Adipose tissue (tissue), 3 donors: Measurements from ENCODE around the gene ATXN2. TPM values are rescaled to one million over a fixed set of nuclear protein-coding genes. Genes with fewer than 3 reads are reported as not detected.
"Not testable (repeated sequence)": the region's sequence is repeated elsewhere in the genome, so short reads cannot be mapped to it uniquely, and the experiment has no call there.

ENCODE experiments used
- H3K27ac ChIP-seq: one replicate; pipeline ENCODE4 v1.5.1; 2013; ENCODE audit warnings: low read depth, low read length
- WGBS, 3 donors: extraction: QIAGEN DNeasy Blood & Tissue Kit; methylation state at CpG; one replicate each; pipeline ENCODE4 v1.1.7; 2013; 5-methylcytosine and 5-hydroxymethylcytosine counted together
- polyA plus RNA-seq, 3 donors: library from polyadenylated mRNA; stranded (reverse); fragments of 200-250 nt; gene quantifications; one replicate each; pipeline ENCODE4 v1.2.3, GENCODE V29; 2013
- donor health status: healthy with polysubstance abuse.
- donor health status: Bipolar disorder and iron deficiency.
- donor health status: healthy.

ATXN2 gene, protein sequence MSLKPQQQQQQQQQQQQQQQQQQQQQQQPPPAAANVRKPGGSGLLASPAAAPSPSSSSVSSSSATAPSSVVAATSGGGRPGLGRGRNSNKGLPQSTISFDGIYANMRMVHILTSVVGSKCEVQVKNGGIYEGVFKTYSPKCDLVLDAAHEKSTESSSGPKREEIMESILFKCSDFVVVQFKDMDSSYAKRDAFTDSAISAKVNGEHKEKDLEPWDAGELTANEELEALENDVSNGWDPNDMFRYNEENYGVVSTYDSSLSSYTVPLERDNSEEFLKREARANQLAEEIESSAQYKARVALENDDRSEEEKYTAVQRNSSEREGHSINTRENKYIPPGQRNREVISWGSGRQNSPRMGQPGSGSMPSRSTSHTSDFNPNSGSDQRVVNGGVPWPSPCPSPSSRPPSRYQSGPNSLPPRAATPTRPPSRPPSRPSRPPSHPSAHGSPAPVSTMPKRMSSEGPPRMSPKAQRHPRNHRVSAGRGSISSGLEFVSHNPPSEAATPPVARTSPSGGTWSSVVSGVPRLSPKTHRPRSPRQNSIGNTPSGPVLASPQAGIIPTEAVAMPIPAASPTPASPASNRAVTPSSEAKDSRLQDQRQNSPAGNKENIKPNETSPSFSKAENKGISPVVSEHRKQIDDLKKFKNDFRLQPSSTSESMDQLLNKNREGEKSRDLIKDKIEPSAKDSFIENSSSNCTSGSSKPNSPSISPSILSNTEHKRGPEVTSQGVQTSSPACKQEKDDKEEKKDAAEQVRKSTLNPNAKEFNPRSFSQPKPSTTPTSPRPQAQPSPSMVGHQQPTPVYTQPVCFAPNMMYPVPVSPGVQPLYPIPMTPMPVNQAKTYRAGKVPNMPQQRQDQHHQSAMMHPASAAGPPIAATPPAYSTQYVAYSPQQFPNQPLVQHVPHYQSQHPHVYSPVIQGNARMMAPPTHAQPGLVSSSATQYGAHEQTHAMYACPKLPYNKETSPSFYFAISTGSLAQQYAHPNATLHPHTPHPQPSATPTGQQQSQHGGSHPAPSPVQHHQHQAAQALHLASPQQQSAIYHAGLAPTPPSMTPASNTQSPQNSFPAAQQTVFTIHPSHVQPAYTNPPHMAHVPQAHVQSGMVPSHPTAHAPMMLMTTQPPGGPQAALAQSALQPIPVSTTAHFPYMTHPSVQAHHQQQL
- polyA plus RNA-seq, result 10 to 100 TPM; 10.6 to 24.7 (median 19.9) TPM

DNA sequence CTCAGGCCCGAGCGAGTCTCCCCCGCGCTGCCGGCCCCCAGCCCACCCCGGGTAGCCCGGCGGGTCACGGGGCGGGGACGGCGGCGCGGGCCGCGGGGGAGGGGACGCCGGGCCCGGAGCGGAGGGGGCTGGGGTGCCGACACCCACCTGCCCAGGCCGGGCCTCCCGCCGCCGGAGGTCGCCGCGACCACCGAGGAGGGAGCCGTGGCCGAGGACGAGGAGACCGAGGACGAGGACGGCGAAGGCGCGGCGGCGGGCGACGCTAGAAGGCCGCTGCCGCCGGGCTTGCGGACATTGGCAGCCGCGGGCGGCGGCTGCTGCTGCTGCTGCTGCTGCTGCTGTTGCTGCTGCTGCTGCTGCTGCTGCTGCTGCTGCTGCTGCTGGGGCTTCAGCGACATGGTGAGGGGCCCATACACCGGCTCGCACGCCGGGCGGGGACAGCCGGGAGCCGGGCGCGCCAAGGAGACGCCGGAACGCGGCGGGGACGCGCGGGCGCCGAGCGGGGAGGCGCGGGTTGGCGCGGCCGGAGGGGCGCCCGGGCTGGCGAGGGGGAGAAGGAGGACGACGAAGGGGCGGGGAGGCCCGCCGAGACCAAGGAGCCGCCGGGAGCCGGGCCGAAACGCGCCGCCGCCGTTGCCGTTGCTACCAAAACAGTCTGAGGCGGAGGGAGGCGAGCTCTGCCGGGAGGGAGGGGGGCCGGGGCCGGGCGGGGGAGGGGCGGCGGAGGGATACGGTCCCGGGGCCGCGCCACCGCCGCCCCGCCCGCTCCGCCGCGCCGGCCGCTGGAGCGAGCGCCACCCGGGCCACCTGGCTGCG, at the start of gene ATXN2:
TSS of gene ATXN2 (minus strand) at position 679 of the 816 bp plus-strand sequence. CDS start at position 398, 281 bp downstream.
- peak within 1 kb of the TSS; percentile 71 for H3K27ac ChIP-seq
- WGBS, 3 donors, result 0 to 1% (median 0%) methylated on average over 29 to 119 of the region's 119 CpGs

DNA sequence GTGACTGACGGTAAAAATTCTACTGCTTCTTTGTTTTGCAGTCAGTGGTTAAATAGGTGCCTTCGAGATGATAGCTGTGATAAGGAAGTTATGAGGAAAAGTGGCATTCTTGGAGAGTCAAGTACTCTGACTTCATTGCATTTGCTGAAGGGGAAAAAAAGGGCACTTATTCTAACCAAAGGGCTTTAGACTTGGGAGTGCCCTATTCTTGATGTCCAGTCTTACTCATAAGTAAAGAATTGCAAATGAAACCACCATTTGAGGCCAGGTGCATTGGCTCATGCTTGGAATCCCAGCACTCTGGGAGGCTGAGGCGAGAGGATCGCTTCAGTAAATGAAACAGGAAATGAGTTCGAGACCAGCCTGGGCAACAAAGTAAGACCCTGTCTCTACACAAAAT, 46.3 kb upstream of the ATXN2 start:
- WGBS, 3 donors, result 94 to 95% (median 94%) methylated on average over 5 of the region's 5 CpGs
- no peak overlapping the region for H3K27ac ChIP-seq

DNA sequence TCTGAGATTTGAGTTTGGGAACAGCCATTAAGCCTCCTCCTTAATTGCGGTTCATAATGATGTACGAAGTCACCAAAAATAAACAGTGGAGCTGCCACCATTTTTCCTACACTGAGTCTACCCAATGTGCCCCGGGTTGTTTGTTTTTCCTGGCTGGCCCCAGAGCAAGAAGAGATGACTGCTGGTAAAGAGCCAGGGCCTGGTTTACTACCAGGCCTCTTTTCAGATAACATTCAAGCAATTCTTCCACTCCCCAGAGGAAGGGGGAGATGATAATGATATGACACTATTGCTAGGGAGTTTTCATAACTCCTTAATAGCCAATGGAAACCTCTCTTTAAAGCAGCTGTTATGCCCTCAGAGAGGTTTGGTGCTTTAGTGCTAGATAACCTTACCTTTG, 44.3 kb upstream of the ATXN2 start:
- H3K27ac ChIP-seq, result no peak overlapping the region
- 29 to 69% (median 68%) methylated on average over 3 of the region's 3 CpGs for WGBS, 3 donors

DNA sequence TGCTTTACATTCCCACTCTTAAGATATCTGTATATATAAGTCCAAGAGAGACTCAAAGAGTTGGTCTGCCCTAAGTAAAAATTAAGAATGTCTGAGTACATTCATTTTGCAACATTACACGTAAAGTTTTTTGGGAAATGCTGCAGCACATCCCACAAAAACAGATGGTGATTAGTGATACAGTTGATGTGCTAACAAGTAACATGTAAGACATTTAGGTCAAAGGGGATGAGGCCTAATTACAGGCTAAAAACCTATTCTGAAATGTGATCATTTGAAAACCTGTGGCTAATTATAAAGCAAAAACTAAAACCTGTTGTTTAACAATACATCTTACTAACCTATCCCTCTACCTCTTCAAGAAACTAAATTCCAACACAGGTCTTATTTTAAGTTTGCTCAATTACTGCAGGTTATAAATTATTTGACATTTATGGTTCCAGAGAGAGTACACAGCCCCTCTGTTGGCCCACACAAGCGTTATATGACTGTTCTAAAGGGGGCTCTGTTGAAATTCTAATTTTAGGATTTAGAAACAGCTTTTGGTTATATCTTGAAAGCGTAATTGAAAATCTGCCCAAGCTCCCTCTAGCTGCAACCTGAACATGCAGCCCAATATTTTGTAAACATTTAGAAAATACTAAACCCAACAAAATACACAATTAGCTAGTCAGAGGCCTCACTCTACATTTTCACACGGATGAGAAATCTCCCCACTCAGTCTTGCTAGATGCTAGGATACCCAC, 43.7 kb upstream of the ATXN2 start:
- 57 to 77% (median 61%) methylated on average over 4 of the region's 4 CpGs for WGBS, 3 donors

DNA sequence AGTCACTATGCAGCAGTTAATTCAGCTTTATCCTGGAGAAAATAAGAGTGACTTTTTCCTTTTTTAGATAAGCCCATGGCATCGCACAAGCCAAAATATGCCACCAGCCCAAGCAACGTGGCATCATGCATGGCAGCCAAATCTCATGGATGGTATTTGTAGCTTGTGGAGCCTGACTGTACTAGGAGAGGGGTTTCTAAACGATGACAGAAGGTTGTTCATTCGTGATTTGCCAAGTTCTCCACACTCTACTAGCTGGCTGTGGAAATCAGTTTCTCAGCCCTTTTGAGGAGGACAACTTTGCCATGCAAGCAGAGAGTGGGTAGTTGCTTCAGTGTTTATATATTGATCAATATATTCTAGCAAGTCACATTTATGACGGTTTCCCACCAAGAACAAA, 41.4 kb upstream of the ATXN2 start:
- no peak overlapping the region for H3K27ac ChIP-seq
- 88 to 93% (median 89%) methylated on average over 5 of the region's 5 CpGs for WGBS, 3 donors

More for the DNA sequence above, 43.7 kb upstream of the ATXN2 start:
- H3K27ac ChIP-seq, result no peak overlapping the region

DNA sequence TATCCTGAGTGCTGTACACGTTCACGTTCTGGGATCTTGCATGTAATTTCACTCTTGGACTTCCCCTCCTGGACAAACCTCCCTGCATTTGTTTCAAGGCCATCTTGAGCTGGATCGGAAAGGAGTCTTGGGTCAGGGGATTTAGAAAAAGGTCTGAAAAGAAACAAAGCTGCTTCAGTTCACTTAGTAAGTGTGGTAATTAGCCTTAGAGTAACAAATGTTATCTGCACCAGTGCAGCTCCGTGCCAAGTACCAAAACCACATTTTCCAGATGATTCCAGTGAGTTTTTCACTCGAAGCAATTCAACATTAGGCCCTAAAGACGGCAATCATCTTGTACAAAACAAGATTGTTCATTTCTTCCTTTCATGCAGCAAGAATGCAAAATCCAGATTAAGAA, 39.4 kb upstream of the ATXN2 start:
- no peak overlapping the region for H3K27ac ChIP-seq
- WGBS, 3 donors, result 61 to 70% (median 69%) methylated on average over 6 of the region's 6 CpGs

DNA sequence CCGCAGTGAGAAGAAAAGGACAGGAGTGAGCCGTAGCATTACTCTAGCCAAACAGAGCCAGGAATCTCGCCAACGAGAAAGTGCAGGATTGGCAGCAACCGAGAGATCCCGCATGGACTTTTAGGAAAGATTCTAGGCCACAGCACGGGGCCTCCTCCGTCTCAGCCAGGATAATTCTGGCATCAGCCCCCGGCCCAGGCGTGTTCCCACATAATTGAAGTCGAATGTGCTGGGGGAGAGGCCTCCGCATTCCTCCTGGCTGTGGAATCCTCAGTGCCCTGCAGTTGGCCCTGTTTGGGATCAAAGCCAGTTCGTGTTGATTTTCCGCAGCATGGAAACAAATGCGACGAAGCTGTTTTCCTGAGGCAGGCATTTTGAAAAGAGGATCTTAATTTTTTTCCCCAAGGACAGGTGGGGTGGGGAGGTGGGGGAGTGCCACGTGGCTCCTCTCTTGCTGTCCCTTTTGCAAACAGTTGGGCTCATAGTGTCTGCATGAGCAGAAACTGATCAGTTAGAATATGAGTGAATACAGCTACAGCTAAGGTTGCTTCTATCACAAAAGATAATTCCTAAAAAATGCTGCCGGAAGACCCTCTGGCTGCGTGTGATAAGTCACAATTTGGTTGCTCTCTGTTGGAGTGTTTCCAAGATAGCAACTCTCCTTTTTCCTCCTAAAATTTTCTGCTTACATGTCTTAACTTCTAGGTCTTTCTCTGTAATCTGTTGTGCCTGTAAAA, 37.3 kb upstream of the ATXN2 start:
- H3K27ac ChIP-seq, result no peak overlapping the region
- WGBS, 3 donors, result 37 to 41% (median 37%) methylated on average over 19 of the region's 19 CpGs

DNA sequence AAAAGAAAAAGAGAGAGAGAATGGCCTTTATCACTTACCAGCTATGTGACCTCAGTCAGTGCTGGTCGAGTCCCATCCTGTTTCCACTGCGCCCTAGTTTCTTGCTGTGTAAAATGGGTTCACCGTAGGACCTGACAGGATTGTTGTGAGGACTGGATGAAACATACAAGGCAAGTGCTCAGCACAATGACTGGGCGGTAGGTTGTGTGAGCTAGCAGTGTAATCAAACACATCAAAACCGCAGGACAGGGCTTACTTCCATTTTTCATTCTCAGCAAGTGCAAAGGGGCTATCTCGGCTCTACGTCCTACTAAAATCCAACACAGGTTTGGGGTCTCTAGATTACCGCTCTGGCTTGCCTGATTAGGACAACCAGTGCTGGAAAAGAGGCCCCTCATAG, 36.4 kb upstream of the ATXN2 start:
- WGBS, 3 donors, result 60 to 79% (median 62%) methylated on average over 8 of the region's 8 CpGs
- no peak overlapping the region for H3K27ac ChIP-seq

DNA sequence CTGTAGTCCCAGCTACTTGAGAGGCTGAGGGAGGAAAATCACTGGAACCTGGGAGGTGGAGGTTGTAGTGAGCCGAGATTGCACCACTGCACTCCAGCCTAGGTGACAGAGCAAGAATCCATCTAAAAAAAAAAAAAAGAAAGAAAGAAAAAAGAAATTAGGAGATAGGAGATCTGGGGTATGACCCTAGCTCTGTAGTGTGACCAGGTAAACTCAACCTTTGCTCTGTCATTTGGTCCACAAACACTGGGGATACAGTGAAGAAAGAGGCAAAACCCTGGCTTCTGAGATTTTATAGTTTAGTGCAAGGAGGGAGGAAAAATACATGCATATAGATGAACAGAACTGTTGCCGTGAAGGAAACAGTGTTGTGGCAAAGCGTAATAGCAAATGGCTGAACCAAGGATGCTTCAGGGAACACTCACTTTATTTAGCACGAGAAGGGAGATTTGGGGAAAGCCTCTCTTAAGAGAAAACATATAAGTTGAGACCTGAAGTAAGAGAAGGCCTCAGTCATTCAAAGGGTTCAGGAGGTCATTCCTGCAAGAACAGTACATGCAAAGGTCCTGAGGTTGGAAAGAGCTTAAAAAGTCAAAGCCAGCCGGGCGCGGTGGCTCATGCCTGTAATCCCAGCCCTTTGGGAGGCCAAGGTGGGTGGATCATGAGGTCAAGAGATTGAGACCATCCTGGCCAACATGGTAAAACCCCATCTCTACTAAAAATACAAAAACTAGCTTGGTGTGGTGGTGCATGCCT, 29.6 kb upstream of the ATXN2 start:
- H3K27ac ChIP-seq, result no peak overlapping the region
- 94 to 95% (median 94%) methylated on average over 7 of the region's 7 CpGs for WGBS, 3 donors

DNA sequence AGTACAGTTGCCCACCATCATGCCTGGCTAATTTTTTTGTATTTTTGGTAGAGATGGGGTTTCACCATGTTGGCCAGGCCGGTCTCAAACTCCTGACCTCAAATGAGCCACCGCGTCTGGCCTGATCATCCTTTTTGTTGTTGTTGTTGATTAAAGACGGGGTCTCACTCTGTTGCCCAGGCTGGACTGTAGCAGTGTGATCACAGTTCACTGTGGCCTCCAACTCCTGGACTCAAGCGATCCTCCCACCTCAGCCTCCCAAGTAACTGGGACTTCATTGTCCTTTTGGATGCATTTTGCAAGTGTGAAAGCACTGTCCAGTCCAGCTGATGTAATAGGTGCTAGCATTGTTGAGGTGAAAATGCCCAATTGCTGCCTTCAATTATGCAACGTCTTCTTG, 27.1 kb upstream of the ATXN2 start:
- no peak overlapping the region for H3K27ac ChIP-seq
- 92 to 96% (median 93%) methylated on average over 6 of the region's 6 CpGs for WGBS, 3 donors

DNA sequence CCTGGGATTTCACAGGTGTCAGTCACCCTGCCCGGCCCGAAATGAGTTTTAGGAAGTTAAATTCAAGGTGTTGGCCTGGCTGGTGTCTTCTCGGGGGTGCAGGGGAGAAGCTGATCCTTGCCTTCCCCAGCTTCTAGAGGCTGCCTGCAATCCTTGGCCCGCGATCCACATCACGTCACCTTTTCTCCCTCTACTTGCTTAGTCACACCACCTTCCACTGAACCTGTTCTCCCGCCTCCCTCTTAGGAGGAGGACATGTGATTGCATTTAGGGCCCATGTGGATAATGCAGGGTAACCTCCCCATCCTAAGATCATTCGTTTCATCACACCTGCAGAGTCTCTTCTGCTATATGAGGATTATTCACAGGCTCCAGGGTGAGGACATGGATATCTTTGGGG, 25.4 kb upstream of the ATXN2 start:
- H3K27ac ChIP-seq, result no peak overlapping the region
- 87 to 90% (median 90%) methylated on average over 8 of the region's 8 CpGs for WGBS, 3 donors

DNA sequence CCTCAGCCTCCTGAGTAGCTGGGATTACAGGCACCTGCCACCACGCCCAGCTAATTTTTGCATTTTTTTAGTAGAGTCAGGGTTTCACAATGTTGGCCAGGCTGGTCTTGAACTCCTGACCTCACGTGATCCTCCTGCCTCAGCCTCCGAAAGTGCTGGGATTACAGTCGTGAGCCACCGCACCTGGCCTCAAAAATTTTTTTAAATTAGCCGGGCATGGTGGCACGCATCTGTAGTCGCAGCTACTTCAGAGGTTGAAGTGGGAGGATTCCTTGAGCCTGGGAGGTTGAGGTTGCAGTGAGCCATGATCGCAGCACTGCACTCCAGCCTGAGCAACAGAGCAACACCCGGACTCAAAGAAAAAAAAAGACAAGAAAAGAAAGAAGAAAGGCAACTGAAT, 18.7 kb upstream of the ATXN2 start:
- H3K27ac ChIP-seq, result not testable (repeated sequence)
- whole genome bisulfite sequencing, 3 donors, result 92 to 95% (median 94%) methylated on average over 10 of the region's 10 CpGs

DNA sequence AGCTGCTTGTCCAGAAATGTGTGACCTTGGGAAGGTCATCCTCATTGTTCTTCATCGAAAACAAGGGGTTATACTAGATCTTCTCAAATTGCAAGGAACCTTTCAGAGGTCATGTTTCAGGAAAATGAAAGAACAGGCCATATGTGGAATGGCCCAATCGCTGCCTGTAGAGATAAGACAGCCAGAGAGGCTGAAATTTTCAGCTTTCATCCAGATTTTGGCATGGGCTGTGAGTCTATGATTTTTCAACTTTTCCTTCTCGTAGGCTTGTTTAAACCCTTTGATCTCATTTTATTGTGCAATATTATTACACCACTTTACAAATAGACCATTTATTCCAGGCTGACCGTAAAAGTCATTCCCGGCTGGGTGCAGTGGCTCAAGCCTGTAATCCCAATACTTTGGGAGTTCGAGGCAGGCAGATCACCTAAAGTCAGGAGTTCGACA, 17.1 kb upstream of the ATXN2 start:
- 62 to 71% (median 62%) methylated on average over 7 of the region's 7 CpGs for WGBS, 3 donors
- no peak overlapping the region for H3K27ac ChIP-seq

DNA sequence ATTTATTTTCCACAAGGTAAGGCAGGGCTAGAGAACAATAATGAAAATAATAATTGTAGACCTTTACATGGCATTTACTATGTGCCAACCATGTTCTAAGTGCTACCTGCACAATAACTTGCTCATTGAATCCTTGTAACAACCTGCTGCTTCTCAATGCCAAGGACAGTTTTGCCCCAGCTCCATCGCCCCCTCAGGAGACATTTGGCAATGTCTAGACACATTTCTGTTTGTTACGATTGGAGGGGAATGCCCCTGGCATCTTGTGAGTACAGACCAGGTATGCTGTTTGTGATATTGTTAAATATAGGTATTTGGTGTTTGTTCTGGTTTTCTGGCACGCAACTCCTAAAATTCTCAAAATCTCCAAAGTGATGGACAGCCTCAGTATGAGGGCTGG, 8.1 kb upstream of the ATXN2 start:
- H3K27ac ChIP-seq, result no peak overlapping the region
- 53 to 83% (median 81%) methylated on average over 3 of the region's 3 CpGs for WGBS, 3 donors

DNA sequence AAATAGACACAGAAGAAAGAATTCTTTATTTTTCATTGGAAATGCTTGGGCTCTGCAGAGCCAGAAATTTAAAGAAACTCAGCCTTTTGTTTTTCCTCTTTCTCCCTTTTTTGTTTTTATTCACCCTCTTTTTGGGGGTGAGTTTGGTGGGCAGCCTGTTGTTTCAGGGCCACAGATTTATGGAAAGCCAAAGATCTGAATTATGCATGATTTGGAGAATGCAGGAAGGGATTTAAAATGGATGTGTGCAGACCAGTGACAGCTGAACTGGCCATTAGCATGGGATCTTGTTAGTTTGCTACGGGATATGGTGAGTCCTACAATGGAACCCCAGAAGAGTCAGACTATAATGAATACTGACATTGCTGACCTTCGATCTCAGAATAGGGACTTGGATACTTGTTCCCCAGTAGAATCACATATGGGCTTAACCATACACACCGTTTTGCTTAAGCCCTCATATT, 7.7 kb upstream of the ATXN2 start:
- WGBS, 3 donors, result 75 to 86% (median 86%) methylated on average over 3 of the region's 3 CpGs
- H3K27ac ChIP-seq, result no peak overlapping the region
